ENCODE data around the gene ZFAND3. TPM values are rescaled to one million over a fixed set of nuclear protein-coding genes. Genes with fewer than 3 reads are reported as not detected.

ZFAND3 gene
- total RNA-seq, 4 donors from 2014 or later, result 43.5 to 73.1 (median 49.0) TPM

- TF ChIP-seq CTCF (IDR thresholded peaks at IDR 0.05; ENCODE audit: low read depth), result no peak
Measured at GRCh38 chr6:37860226-37860839, 40.8 kb downstream of the ZFAND3 start.

GRCh38 chr6:37861452-37861851 lies 41.9 kb downstream of the ZFAND3 start:
- no peak for TF ChIP-seq CTCF (IDR thresholded peaks at IDR 0.05; ENCODE audit: low read depth)

GRCh38 chr6:37862430-37862829 lies 42.9 kb downstream of the ZFAND3 start:
- TF ChIP-seq CTCF (IDR thresholded peaks at IDR 0.05; ENCODE audit: low read depth), result no peak

- TF ChIP-seq CTCF (IDR thresholded peaks at IDR 0.05; ENCODE audit: low read depth), result no peak
Measured at GRCh38 chr6:37862992-37863391, 43.5 kb downstream of the ZFAND3 start.

- TF ChIP-seq CTCF (IDR thresholded peaks at IDR 0.05; ENCODE audit: low read depth), result no peak
Measured at GRCh38 chr6:37864250-37864649, 44.7 kb downstream of the ZFAND3 start.

- no peak for TF ChIP-seq CTCF (IDR thresholded peaks at IDR 0.05; ENCODE audit: low read depth)
Measured at GRCh38 chr6:37865504-37865903, 46.0 kb downstream of the ZFAND3 start.

- no peak for TF ChIP-seq CTCF (IDR thresholded peaks at IDR 0.05; ENCODE audit: low read depth)
Measured at GRCh38 chr6:37866590-37867507, 47.3 kb downstream of the ZFAND3 start.
